SW480 (cell line): ENCODE data around the gene SORT1.

Source experiments
- DNase-seq: peaks from one replicate; pipeline ENCODE4 v3.0.0-alpha.2; 2016; ENCODE audit warnings: low spot score

The SORT1 gene

GRCh38 chr1:109261578-109261977 is 136.1 kb downstream of the SORT1 start:
- DNase-seq, result no peak

- no peak for DNase-seq
Measured at GRCh38 chr1:109261006-109261405, 136.7 kb downstream of the SORT1 start.

GRCh38 chr1:109259674-109260557 is 137.8 kb downstream of the SORT1 start:
- no peak for DNase-seq
